ENCODE results near the gene PHACTR1.
A peak's percentile ranks its signal among the peaks of the same experiment; 100 is the strongest.

Gene PHACTR1

DNA sequence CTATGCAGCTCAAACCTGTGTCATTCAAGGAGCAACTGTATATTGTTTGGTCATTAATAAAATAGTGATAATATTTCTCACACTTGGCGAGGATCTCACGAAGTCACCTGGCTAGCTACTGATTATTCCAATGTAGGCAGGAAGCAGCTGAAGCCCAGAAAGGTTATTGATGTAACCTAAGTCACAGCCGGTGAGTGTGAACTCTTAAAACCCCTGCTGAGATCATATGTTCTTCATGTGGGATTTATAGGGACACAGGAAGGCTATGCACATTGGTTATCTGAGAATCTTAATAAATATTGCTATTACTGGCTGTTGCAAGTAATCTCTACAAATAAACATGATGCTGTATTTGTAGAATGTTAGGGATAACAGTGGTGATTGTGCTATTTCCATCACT is 450.3 kb downstream of the PHACTR1 start:
- no peak for DNase-seq

DNA sequence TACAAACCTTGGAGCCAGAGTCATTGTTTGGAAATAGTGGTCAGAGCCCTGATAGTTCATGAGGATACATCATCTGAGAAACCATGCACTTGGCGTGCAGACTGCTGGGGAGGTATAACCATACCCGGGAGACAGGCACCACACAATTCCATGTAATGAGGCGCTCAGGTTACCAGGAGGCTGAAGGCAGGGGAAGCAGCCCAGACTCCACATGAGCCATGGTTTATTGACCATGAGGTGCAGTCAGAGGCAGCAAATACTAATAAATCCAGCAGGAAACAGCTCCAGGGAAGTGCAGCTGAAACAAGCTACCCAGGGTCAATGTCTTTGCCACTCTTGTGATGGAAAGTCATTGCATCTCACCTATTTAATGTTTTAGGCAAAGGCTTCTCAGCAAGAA is 455.7 kb downstream of the PHACTR1 start:
- no peak for DNase-seq

DNA sequence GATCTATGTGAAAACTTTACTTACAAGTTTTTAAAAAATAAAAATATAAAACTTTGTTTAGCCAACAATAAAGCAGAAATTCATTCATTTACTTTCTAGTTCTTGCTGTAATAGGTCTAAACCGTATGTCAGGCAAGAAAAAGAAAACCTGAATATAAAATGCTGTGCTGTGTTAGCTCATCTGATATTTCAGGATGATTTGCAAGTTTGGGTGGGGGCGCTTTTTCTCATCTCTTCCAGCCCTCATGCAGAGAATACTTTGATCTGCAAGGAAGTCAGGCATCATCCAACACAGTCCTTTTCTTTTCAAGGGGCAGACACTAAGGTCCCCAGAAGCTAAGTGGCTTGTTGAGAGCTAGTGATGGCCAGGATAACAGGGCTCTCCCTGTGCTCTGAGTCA is 458.5 kb downstream of the PHACTR1 start:
- DNase-seq: no peak

DNA sequence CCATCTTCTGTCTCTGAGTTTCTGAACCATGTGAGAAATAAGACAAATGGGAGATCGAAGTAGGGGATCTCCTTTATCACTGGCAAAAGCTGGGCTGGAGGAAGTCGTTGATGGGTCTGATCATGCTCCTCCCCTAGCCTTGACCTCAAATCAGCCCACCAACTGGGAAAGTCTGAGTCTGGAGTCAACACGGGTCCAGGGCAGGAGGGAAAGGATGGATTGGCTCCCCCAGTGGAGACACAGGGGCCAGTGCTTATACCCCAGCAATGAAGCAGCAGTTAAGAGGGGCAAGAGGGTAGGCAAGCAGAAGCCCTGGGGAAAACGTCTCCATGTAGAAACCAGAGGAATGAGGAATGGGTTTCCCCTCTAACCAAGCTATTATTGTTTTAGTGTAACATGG is 459.2 kb downstream of the PHACTR1 start:
- DNase-seq: no peak

DNA sequence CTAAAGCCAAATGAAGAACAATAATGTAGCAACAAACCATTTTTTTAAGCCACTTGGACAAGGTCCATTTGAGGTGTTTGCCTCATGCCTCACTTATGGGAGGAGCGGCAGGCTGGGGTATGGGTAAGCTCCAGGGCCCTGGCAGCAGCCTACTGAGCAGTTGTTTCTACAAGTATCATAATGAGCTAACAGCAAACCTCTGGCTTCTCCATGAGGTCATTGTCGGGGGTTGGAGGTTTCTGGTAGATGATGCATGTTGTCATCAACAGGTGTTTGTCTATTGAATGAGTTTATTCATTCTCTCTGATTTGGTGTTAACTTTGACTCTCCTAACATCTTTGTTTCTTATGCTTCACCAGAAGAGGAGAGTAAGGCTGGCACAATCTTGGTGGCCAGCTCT is 461.1 kb downstream of the PHACTR1 start:
- no peak for DNase-seq

DNA sequence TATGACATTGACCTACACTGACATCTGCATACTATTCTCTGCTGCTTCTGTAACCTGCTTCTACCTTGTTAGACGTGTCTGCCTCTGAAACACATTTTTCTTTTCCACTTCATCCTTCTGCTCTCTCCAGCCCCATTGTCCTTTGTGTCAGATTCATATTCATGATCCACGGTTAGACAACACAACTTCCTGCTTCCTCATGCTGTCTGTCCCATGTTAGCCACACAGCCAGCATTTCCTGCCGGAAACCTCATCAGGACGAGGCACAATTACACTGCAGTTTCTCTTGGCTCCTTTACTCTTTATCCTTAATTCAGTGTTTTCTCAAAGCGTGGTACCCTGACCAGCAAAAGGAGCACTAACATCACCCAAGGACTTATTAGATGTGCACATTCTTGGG is 461.5 kb downstream of the PHACTR1 start:
- DNase-seq: no peak

DNA sequence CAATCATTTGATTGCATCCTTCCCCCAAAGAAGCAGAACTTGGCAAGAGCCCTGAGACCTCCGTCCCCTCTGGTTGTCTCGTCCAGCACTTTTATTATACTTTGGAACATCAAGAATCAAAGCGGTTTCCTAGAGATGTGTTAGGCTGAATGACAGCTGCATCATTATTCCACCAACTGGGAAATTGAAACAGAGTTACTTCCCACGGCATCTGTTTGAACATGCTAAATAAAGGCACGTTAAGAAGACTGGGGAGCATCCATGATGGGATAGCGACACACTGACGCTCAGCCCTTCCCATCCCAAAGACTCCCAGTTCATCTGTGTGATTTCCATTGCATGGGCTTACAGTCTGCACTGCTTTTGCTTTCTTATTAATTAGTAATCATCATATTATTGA is 464.0 kb downstream of the PHACTR1 start:
- DNase-seq: no peak

DNA sequence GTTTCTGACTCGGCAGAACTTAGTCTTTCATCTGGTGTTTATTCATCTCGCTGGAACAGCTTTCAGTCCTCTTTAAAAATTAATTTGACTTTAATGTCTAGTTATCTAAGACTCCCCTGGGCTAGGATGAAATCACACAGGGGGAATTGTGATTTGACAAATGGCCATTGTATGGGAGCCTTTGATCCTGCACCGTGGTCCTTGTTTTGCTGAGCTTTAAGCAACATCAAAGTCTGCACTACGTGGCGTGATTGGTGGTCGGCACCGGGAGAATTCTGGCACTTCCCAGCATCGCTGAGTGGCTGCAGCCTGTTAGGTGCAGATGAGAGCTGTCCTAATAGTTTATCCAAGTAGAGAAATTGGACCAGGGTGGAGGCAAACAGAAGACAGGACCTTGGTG is 464.8 kb downstream of the PHACTR1 start:
- no peak for DNase-seq

DNA sequence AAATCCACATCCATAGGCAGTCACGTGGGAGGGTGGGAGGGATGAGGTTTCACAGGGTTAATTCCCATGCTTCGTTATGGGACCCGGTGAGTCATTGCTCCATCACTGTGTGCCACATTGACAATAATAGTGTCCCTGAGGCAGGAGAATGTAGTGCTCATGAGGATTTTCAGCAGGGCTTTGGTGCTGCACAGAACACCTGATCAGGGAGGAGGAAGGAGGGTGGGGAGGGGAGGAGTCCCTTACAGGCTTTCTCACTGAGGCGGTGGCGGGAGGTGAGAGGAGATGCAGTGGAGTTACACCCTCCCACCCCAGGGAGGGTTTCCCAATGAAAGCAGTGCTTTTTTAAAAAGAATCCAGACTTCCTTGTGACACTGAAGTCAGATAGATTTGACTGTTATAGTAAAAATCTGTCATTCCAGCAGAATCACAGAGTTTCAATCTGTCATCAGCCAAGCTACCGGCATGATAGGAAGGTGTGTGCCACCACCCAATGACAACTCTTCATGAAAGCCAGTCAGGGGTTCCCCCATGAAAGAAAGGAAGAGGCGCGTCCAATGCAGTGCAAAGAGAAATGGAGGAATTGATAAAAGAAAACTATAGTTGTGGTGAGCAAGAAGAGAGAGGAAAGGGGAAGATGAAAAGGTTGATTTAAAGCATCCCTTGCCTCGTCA is 467.0 kb downstream of the PHACTR1 start:
- peak; percentile 1 for DNase-seq

DNA sequence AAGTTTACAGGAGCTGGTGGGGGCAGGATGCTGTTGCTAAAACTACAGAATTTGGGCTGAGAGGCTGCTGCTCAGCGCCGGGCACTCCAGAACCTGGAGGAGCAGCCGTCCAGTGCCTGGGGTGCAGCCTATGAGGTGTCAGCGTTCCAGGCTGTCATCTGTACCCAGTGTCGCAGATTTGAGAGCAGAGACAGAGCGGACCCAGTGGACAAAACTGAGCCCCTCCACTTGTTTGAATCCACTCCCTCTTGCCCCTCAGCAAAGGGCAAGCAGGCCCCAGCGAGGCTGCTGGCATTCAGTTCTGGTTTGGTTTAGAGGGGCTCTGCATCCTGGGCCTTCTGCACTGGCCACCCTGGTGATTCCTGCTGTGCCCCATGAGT is 467.5 kb downstream of the PHACTR1 start:
- no peak for DNase-seq

DNA sequence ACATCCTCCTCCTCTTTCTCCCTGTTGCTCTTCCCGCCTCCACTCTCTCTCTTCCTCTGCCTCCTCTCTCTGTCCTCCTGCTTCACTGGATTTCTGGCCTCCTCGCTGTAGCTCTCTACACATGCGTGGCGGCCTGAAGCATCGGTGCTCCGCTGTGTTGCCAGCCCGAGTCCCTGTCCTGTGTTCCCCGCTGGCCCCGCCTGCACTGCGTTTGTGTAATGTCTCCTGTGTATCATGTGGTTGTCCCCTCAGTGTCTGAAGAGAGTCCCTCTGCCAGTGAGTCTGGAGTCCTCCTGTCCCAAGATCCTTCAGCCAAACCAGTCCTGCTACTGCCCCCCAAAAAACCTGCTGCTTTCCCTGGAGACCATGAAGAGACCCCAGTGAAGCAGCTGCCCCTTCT is 468.0 kb downstream of the PHACTR1 start:
- DNase-seq: no peak

DNA sequence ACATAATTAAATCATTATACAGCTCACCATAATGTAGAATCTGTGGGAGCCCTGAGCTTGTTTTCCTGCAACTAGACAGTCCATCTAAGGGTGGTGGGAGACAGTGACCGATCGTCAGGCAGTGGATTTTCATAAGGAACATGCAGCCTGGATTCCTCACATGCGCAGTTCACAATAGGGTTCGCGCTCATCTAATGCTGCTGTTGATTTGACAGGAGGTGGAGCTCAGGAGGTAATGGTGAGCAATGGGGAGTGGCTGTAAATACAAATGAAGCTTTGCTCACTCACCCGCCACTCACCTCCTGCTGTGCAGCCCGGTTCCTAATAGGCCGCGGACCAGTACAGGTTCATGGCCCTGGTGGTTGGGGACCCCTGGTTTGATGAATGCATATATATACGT is 470.3 kb downstream of the PHACTR1 start:
- no peak for DNase-seq

DNA sequence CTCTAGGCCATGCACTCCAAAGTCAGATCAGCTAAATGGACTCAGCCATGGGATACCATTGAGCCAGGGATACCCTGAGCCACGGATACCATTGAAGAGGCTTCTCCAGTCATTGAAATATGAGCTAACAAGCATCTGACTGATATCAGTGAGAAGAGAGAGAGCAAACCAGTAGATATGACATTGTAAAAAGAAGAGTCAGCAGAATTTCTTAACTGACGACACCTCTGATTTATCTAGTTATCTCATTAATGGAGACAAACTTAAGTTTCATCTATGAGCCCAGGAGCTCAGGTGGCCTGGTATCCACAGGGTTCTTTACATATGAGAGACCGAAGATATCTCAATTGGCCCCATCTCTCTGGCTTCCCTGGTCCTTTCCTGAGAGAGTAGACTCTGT is 471.1 kb downstream of the PHACTR1 start:
- no peak for DNase-seq

DNA sequence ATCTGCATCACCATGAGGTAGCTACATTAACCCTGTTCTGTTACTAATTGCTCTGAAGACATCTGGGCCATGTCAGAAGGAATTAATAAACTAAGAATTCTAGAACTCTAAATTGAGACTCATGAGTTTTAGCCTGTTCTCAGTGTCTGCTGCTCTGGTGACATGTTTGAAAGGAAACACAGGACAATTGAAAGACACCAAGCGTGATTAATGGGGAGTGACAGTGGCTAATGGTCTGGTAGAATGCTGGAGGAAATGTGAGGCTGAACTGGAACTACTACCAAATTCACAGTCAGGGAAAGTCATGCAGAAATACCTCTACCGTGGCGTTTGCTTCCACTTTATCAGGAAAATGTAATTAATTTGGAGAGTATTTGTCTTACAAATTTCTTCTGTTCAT is 471.7 kb downstream of the PHACTR1 start:
- DNase-seq: no peak

DNA sequence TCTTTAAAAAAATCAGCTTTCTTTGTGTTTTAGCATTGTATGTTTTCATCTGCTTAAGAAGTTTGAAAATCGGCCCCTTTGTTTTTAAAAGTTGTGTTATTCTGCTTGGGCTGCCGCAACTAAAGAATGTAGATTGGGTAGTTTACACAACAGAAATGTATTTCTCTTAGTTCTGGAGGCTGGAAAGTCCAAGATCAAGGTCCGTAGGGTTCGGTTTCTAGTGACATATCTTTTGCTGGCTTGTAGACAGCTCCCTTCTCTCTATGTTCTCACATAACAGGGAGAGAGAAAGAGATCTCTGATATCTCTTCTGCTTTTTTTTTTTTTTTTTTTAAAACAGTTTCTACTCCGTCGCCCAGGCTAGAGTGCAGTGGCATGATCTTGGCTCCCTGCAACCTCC is 473.1 kb downstream of the PHACTR1 start:
- no peak for DNase-seq

DNA sequence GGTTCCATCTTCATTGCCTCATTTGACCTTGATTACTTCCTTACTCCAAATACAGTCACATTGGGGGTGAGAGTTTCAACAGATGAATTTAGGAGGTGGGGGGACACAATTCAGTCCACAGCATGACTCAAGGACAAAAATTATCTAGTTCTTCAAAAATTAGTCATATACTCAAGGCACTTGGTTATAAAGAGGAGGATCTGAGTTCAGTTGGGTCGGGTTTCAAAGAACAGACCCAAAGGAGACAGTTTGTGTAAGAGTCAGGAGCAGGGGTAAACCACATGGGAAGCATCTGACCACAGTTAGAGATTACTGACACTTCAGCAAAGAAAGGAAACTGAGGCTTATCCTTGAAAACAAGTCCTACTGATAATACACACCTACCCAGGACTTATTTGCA is 473.8 kb downstream of the PHACTR1 start:
- peak; percentile 7 for DNase-seq

DNA sequence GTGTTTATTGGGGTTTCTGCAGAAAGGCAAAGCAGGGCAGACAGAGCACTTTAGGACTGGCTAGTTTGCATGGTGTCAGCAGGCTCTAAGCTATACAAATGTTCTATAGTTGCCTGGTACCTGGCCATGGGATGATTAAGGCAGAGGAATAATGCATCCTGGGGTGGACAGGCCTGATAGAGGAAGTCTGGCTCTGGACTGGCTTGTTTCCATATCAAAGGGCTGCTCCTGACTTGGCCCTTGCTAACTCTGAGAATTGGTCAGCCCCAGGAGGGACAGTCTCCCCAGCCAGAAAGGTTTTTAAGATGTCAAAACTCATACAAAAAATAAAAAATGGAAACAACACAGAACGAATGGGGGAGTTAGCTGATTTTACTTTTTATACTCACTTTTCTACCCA is 474.9 kb downstream of the PHACTR1 start:
- no peak for DNase-seq

DNA sequence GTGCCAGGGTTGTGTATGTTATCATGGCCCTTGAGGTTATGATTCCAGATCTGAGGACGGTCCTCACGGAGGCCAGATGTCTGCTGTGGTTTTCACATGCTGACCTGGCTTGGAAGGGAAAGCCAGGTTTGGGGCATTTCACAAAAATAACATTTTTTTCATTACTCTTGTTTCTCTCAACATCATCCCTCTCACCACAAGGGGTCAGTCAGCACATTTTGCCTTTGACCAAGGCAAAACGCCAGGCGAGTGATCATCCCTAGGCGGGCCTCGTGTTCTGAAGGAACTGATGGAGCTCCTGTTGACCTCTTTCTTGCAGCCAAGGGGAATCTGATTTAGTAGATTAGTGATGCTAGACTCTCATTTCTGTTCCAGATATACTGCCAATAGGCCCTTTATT is 478.3 kb downstream of the PHACTR1 start:
- peak; percentile 69 for DNase-seq

DNA sequence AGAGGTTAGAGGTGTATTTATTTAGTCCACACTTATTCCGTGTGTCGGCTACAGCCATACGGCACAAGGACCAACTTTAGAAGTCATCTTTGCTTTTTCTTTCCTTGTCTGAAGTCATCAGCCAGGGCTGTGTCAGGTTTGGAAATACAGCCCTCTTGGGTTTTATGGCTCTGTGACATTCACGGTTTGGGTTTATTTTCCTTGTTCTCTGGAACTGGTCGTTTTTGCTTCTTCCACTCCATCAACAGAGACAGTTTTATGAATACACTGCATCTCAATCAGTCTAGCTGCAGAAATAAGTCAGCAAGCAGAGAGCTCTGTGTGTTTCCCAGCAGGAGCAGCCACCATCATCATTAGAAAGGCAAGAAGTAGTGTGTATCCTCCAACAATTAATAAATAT is 479.2 kb downstream of the PHACTR1 start:
- no peak for DNase-seq

DNA sequence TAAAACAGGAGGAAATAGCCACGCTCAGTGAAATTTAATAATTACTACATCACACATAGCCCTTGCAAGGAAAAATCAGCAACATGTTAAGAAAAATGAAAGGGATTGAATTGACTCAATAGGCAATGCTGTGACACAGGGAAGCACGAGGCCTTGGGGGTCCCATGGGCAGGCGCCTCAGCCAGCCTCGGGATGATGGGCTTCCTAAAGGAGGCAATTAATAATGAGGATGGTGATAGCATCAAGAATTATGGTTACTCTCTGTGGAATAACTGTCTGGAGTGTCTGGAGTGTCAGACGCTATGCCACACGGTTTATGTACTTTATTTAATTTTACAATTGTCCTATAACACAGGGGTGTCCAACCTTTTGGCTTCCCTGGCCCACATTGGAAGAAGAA is 481.6 kb downstream of the PHACTR1 start:
- DNase-seq: no peak

DNA sequence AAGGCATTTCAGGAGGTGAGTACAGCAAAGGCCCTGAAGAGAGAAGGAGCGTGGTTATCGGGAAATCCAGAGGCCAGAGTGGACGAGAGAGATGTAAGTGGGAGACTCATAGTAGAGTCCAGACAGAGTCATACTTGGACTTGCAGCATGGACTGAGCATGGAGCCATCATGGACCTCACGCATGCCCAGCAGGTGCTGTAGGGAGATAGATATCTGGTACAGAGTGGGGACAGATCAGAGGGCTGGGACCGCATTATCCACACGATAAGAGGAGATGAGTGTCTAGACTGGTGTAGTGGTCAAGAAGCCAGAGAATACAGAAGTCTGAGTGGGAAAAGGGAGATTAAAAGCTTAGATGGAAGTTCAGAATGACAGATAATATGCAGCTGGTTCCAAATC is 484.8 kb downstream of the PHACTR1 start:
- DNase-seq: no peak

DNA sequence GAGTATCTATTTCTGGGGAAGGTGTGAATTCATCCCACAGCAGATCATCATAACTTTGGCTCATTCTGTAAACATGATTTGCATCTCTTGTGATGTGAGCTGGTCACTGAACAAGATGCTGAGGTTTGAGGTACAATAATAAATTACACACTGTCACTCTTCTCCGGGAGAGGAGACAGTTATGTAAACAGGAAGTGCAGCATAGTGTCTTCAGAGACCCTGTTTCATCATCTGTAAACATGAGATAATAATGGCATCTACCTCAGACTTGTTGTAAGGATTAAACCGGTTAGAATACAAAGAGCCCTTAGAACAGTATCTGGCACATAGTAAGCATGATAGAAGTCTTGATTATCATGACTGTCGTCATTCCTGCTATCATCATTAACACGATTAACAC is 486.6 kb downstream of the PHACTR1 start:
- no peak for DNase-seq

DNA sequence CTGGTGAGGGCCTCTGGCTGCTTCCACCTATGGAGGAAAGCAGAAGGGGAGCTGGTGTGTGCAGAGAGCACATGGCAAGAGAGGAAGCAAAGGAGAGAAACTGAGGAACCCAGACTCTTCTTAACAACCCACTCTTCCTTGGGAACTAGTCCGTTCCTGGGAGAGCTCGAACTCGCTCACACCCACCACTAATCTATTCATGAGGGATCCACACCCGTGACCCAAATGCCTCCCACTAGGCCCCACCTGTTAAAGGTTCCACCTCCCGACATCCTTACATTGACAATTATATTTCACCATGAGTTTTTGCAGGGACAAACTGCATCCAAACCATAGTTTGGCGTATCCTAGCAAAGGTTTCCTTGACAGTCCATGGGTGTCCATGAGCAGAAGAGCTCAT is 488.5 kb downstream of the PHACTR1 start:
- DNase-seq: no peak

DNA sequence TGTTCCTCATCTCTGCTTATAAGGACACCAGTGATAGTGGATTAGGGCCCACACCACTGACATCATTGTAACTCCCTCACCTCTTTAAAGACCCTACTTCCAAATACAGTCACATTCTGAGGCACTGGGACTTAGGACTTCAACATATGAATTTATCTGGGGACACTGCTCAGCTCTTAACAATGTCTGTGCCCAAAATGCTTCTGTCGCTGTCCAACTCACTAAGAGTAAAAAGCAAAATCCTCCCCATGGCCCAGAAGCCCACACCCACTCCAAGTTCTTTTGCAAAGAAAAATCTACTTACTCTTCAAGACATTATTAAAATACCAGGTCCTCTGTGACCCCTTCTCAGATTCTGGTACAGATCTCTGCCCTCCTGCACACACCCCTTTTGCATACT is 495.5 kb downstream of the PHACTR1 start:
- DNase-seq: no peak

DNA sequence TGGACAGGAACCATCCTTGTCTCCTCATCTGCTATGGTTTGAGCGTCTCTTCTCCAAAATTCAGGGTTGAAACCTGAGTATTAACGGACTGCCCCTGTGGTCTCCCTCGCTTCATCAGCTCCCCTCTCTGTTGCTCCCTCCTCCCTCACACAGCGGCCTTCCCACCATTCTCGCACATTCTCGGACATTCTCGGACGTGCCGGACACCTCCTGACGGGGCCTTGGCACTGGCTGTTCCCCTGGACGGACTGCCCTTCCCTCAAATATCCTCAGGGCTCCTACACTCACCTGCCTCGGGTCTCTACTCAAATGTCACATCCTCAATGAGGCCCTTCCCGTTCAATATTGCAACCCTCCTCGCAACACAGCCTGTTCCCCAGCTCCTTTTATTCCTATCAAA is 496.0 kb downstream of the PHACTR1 start:
- DNase-seq: no peak

DNA sequence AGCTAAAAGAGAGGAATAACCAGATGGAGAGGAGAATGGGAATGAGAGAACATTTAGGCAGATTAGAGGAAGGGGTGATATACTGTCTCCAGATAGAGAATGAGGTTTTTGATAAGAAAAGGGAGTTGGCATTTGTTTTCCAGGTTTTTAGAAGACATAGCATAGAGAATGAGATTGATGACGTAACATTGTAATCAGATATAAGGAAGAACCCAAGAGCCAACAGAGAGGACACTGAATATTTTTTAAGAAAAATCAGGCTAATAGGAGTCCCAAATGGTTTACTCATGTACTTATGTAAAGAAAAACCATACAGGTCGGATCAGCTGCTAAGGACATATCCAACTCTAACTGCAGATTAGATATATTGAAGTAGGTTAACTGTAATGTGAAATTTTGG is 498.8 kb downstream of the PHACTR1 start:
- DNase-seq: no peak
